HG03095 (cell line): Measurements from ENCODE around the gene DMC1.
A peak's percentile ranks its signal among the peaks of the same experiment; 100 is the strongest.

Source experiments
- ATAC-seq: cut with Tn5 transposase; IDR thresholded peaks from one replicate; pipeline ENCODE4 v1.9.1; 2021; ENCODE audit warnings: moderate library complexity; ENCODE audit not compliant: unreplicated experiment

The DMC1 gene

GRCh38 chr22:38567531-38568285, 2.3 kb downstream of the DMC1 start:
- ATAC-seq: no peak

DNA sequence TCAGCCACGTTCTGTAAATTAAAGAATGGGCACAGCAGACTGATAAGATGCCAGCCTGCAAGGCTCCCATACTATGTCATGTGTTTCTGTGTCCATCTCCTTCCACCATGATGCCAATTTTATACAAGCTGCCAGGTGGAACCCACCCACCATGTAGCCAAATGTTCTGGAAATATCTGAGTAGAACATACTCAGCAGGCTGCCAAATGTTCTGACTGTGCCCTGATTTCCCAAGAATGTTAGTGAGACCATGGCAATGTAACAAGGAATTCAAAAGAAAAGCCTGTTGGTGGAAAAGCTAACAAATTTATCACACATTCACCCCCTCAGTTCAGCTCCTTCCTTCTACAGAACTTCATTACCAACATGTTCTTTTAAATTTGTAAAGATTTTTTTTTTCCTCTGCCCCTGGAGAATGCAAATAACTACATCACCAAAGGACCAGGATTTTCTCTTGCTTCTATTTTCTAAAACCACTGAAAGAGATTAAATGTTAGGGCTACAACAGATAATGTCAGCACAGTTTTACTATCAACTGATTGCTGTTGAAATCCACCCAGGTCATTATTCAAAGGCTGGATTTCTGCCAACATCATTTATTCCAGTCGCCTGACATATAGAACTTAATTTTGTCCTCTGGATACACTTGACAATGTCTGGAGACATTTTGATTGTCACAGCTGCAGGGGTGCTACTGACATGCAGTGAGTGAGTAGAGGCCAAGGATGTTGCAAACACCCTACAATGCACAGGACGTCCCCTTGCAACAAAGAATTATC, 3.1 kb downstream of the DMC1 start:
- ATAC-seq: no peak

DNA sequence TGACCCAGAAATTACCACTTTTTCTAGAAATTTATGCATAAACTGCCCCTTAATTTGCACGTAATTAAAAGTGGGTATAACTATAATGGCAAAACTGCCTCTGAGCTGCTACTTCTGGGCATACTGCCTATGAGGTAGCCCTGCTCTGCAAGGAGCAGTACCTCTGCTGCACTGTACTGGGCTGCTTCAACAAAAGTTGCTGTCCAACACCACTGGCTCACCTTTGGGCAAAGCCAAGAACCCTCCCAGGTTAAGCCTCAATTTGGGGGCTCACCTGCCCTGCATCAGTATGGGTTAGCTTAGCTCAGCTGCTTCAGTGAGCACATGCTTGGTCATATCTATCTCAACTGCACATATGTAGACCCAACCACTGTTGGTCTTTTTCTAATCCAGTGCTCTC, 4.5 kb downstream of the DMC1 start:
- ATAC-seq: no peak

DNA sequence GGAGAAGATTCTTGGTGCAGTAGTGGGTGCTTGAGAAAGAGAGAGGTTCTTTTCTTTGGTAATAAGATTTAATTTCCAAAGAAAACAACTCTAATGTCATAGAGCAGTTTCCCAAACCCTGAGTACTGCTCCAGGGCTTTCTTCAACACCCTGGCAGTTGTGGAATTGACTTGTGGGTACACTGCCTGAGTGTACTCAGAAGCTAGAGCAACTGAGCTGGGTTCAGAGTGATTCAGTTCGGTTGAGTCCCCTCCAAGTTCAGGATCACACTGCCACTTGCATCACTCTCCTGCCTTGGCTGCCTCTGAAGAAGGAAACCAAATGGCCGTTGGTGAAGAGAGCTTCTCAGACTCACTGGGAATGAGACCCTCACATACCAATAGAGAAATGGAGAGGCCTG, 5.3 kb downstream of the DMC1 start:
- no peak for ATAC-seq

DNA sequence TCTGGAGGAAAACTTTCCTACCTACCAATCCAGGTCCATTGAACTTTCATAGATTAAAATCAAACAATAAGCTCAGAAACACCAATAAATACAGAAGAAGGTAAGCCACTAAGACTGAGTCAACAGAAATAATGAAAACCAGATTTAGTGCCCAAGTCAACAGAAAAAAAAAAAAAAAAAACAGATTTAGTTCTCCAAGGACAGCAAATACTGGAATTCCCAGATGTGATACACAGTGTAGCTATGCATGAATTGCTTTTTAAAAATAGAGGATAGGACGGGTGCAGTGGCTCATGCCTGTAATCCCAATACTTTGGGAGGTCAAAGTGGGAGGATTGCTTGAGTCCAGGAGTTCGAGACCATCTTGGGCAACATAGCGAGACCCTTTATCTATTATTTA, 15.7 kb downstream of the DMC1 start:
- no peak for ATAC-seq

- no peak for ATAC-seq
Observed at GRCh38 chr22:38549101-38549894, 20.7 kb downstream of the DMC1 start.

DNA sequence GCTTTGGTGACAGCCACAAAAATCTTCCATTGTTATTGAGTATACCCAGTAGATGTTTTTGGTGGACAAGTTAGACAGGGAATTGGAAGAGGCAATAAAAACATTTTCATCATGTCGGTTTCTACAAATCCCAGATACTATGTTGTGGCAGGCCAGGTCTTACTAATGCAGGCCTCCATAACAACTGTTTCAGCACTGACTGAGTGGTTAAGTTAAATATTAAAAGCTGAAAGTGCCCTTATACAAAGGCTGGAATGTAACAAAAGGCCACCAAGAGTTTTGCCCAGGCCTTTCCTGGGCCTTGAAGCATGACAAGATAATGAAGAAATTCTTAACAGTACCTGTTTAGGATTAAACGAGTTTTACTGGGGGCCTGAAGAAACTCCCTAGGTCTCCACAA, 29.3 kb downstream of the DMC1 start:
- no peak for ATAC-seq

DNA sequence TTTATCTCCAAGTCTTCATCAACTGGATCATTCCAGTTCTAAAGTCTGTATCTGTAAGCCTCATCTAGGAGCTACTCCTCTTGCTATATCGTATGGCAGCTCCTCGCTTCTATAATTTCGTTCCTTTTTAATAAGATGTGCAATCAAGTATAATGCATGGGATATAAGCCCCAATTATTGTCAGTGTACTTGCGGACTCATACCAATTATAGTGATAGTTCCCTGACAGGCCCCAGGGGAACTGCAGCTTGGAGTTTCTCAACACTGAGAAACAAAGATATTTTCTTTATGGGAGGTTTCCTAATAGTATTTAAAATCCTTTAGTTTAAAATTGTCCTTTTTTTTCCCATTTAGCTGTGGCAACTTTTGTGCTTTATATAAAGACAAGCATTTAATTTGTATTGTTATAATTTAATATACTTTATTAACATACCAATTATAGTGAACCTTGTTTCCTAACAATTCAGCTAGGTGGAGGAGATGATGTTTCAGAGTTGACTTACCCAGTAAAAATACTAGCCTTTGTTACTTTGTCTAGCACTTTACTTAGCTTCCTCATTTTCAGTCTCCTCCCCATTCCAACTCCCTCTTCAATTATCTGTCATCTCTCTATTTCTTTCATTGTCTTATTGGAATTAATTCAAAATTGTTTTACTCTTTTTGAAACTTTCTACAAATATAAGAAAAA, 38.6 kb downstream of the DMC1 start:
- no peak for ATAC-seq

DNA sequence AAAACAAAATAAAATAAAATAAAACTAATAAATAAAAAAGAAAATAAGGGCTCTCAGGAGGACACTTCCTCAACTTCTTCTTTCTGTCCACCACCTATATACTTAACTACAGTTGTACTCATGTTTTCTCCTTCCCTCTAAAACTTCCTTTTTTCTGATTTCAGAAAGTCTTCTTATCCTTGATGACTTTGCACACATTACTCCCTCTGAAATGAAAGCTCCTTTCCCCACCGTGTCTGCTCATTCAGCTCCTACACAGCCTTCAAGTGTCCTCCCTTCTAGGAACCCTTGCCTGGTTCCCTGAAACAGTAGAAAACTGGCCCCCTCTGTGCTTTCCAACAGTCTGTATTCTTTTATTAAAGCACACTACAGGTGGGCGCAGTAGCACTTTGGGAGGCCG, 45.6 kb downstream of the DMC1 start:
- no peak for ATAC-seq

DNA sequence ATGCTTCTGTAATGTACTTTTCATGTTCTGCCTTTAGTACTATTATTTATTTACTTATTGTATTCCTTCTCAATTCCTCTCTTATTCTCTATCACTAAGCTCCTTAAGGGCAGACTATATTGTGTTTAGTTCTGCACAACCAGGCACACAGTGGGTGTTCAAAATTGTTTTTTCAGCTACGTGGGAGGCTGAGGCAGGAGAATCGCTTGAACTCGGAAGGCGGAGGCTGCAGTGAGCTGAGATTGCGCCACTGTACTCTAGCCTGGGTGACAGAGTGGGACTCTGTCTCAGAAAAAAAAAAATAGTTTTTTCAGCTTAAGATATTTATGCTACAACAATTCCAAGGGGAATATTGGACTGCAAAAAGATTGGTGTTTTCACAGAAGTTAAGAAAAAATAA, 46.5 kb downstream of the DMC1 start:
- no peak for ATAC-seq

DNA sequence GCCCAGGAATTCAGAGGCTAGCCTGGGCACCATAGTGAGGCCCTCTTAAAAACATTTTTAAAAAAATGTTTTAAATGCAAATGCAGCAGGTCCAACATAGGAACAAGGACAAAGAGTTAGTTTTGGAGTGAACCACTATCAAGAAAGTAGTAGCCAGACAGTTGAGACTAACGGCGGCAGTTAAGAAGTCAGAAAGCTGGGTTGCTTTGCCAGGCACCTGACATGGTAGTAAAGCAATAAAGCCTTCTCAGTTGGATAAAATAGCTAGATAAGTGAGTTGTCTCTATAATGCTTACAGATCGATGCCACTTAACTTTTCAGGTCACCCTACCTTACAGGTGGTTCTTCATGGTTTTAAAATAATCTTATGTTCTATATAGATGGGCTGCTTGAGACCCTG, 47.0 kb downstream of the DMC1 start:
- ATAC-seq: no peak

DNA sequence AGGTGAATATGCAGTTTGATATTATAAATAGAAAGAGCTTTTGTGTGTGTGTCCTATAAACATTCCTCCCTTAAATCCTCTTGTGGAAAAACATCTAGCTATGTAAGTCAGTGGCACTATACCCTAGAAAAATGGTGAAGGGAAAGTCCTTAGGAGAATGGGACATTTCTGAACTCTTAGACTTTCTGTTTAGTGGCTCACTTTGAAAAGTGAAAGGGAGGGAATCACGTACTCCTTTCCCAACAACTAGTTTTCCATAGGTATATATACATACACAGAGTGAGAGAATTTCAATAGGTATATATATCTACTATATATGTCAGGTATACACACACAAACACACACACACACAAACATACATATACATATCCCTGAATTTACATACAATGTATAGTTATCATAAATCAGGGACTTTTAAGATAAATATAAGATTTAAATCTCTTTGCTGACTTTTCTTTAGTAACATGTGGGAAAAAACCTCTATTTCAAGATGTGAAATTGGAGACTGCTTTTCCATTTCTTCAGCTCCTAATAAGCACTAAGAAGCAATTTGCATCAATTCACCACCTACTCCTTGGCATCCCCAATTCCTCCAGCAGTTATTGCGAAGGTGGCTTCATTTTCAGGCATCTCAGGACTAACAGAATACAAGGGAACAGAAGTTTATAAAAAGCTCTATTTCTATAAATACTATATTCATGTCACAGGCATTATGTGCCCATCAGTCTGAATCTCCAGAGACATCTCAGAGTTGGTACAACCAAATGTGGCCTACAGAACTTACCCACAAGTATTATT, 50.3 kb downstream of the DMC1 start:
- no peak for ATAC-seq

GRCh38 chr22:38518620-38519019, 51.4 kb downstream of the DMC1 start:
- ATAC-seq: no peak

- ATAC-seq: no peak
Observed at GRCh38 chr22:38513063-38513462, 56.9 kb downstream of the DMC1 start.

- ATAC-seq: no peak
Observed at GRCh38 chr22:38510416-38510970, 59.5 kb downstream of the DMC1 start.

GRCh38 chr22:38506118-38506962, 63.6 kb downstream of the DMC1 start, which contains the start of gene DDX17:
Gene DDX17, minus strand, starts transcription at chr22:38506311.
- ATAC-seq: peak; percentile 58

GRCh38 chr22:38505541-38506117, 64.4 kb downstream of the DMC1 start:
- ATAC-seq: peak; percentile 21

DNA sequence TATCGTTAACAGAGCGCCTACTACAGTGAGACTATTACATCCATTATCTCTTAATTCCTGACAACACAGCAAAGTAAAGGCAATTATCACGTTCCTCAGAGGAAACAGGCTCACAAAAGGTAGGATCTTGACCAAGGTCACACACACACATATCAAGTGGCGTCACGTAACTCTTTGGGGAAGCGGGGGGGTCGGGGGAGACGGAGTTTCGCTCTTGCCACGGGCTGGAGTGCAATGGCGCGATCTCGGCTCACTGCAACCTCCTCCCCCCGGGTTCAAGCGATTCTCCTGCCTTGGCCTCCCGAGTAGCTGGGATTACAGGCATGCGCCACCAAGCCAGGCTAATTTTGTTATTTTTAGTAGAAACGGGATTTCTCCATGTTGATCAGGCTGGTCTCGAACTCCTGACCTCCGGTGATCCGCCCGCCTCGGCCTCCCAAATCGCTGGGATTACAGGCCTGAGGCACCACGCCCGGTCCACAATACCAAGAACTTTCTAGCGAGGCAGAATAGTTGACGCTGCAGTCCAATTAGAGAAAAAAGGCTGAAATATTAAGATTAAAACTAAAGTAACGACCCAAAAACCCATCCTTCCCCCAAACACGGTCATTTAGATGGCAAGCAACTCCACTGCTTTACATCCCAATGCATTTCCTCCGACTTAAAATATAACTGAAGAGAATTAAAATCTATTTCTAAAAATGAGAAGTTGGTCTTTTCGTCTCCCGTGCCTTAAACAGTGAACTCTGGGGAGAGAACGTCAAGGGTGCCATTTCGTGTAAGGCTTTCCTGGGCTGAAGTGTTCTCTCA, 65.0 kb downstream of the DMC1 start:
- ATAC-seq: no peak
